Urinary bladder (tissue), 4 donors: ENCODE results near the gene SUN5. TPM values are rescaled to one million over a fixed set of nuclear protein-coding genes. Genes with fewer than 3 reads are reported as not detected.

Experiments
- DNase-seq: peaks from one replicate; pipeline ENCODE4 v3.0.0-alpha.2; 2015; ENCODE audit errors: extremely low spot score
- H3K27ac ChIP-seq: one replicate; pipeline ENCODE4 v1.5.1; 2013; ENCODE audit warnings: low read depth, mild to moderate bottlenecking, moderate library complexity
- H3K36me3 ChIP-seq: one replicate; pipeline ENCODE4 v1.6.1; 2013; ENCODE audit warnings: mild to moderate bottlenecking, moderate library complexity; ENCODE audit not compliant: insufficient read depth
- H3K4me1 ChIP-seq: one replicate; pipeline ENCODE4 v1.6.1; 2013; ENCODE audit warnings: mild to moderate bottlenecking, moderate library complexity; ENCODE audit not compliant: insufficient read depth
- H3K4me3 ChIP-seq: one replicate; pipeline ENCODE4 v1.5.1; 2013; ENCODE audit warnings: low read depth, low read length
- WGBS: extraction: QIAGEN DNeasy Blood & Tissue Kit; methylation state at CpG from one replicate; pipeline ENCODE4 v1.1.7; 2013; 5-methylcytosine and 5-hydroxymethylcytosine counted together
- polyA plus RNA-seq: library from polyadenylated mRNA; stranded (reverse); fragments of 200-250 nt; gene quantifications from one replicate; pipeline ENCODE4 v1.2.3, GENCODE V29; 2013
- total RNA-seq: library from RNA; depleted of rRNA; stranded (reverse); fragments of >200 nt; gene quantifications from one replicate; pipeline ENCODE4 v1.2.3, GENCODE V29; 2014
- donor health status: healthy with polysubstance abuse.
- donor health status: healthy.

The SUN5 gene
- total and polyA plus RNA-seq, 2 donors: not detected

DNA sequence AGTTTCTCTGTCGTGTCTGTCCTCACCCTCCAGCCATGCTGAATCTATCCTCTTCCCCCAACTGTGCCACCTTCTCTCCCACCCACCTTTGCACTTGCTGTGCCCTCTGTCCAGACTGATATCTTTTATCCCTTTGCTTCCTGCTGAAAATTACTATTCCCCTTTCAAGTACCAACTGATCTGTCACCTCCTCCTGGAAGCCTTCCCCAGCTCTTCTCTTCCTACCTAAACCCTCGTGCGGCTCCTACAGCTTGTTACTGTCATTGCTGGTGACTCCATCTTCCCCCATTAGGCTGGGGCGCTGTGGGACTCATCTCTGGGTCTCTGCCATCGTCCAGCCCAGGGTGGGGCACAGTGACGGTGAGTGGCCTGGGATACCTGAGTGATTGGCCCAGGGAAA, 28.3 kb upstream of the SUN5 start:
- 77% methylated on average over 6 of the region's 6 CpGs for WGBS
- Histone ChIP-seq H3K4me1 (no peaks in the 10 kb centered on the region), H3K27ac (no peak overlapping the region), H3K36me3 (no peaks in the 10 kb centered on the region), H3K4me3 (no peak overlapping the region)
- no peak for DNase-seq

DNA sequence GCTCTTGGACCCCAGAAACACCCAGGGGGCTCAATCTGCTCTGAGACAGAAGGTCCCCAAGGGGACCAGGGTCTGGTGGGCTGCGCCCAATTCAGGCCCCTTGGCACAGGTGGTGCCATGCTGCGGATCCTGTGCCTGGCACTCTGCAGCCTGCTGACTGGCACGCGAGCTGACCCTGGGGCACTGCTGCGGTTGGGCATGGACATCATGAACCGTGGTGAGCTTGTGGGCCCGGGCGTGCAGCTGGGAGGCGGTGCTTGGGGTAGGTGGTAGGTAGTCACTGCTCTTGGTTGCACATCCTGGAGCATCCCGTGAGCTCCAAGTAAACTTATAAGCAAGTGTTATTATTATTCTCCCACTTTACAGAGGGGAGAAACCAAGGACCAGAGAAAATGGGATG, 27.3 kb upstream of the SUN5 start, which contains the start of gene BPIFB6:
Gene BPIFB6 (plus strand): TSS at position 118 of the 400 bp plus-strand sequence. CDS start 0 bp downstream, at position 118.
- no peak for DNase-seq
- no peaks in the 10 kb centered on the region for H3K36me3 ChIP-seq
- H3K27ac ChIP-seq: no peak within 1 kb of the TSS
- 89% methylated on average over 10 of the region's 10 CpGs for WGBS
- no peak within 1 kb of the TSS for H3K4me3 ChIP-seq
- H3K4me1 ChIP-seq: no peaks in the 10 kb centered on the region

DNA sequence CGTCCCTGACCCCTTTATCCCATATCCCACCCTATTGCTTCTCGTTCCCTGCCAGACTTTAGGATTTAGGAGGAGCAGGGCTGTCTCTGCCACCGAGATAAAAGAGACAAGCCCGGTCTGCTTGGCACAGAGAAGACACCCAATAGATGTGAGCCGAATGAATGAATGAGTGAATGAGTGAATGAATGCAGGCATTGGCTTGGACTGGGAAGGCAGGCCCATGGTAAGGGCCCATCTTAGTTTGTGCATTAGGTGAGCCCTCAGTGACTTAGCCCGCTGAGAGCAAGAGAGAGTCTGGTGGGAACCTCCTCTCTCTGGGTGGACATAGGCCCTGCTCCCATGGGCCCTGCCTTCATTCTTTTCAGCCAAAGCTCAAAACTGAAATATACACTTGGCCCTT, 26.3 kb upstream of the SUN5 start:
- no peak overlapping the region for H3K27ac ChIP-seq
- DNase-seq: no peak
- H3K36me3 ChIP-seq: no peaks in the 10 kb centered on the region
- H3K4me3 ChIP-seq: no peak overlapping the region
- WGBS: 77% methylated on average over 6 of the region's 6 CpGs
- no peaks in the 10 kb centered on the region for H3K4me1 ChIP-seq

DNA sequence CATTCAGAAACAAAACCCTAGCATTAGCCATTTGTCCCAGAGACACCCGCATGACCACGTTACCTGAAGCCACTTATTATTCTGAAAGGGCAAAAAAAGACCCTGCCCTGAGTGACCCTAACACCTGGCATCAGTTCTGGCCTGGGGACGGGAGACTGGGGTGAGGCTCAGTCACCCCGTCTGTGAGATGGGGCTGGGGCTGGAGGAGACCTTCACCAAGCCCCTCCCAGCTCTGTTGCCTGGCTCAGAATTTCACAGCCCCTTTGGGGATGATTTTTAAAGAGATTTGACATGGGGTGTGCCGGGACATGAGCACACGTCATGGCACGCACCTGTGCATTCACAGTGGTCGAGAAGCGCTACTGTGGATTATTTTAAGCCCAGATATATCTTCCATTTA, 25.8 kb upstream of the SUN5 start:
- Histone ChIP-seq H3K27ac (no peak overlapping the region), H3K36me3 (no peaks in the 10 kb centered on the region), H3K4me3 (no peak overlapping the region), H3K4me1 (no peaks in the 10 kb centered on the region)
- 79% methylated on average over 9 of the region's 9 CpGs for WGBS
- no peak for DNase-seq

DNA sequence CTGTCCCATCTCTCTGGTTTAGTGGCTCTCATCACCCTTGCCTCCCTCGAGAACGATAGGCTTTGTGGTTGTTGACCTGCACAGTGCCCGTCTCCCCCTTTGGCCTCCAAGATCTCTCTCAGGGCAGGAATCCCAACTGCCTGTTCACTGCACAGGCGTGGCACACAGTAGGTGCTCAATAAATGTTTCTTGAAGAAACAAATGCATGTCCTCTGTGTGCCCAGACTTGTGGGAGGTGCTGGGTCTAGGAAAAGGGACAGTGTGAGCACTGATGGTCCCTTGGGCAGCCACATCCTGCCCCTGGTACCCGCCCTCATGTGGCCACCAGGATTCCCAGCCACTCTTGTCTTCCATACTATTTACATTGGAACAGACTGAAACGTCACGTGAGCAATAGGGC, 24.6 kb upstream of the SUN5 start:
- no peak for DNase-seq
- Histone ChIP-seq H3K27ac (no peak overlapping the region), H3K4me1 (no peaks in the 10 kb centered on the region), H3K4me3 (no peak overlapping the region), H3K36me3 (no peaks in the 10 kb centered on the region)
- 67% methylated on average over 7 of the region's 7 CpGs for WGBS

DNA sequence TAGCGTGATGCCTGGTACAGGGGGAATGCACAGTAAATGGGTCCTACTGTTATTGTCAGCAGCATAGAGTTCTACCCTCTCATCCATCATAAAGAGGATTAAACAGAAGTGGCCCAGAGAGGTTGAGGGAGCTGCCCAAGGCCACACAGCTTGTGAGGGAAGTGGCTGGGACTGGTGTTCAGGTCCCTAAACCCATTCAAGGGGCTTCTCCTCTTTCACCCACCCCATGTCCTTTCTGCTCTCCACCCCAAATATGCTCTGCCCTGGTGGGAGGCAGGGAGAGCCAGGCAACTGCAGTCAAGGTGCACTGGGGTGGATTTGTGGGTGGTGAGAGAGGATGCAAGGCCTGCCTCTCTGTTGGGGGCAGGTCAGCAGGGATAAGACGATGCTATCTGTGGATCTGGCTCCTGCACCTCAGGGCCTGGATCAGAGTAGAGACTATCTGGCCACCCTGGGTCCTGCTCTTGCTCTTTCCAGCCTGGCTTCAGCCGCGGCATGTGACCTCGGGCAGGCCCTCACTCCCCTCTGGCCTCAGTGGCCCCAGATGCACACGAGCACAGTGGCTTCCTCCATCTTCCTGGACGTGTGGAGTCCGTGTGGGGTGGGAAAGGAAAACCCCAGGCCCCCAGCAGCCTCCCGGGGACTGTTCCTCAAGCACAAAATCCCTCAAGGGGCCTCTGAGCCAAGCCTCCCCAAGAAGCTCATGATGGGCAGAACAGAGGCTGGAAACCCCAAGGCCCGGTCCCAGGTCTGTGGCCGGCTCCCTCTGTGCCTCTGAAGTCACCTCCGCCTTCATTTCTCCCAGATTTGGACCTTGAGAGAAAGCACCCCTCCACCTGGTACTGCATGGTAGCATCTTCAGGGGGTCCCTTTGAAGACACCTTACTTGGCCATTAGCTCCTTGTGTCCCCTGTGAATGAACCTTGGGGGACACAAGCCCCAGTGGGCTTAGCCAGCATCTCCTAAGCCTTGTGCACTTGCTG, 23.8 kb upstream of the SUN5 start:
- no peaks in the 10 kb centered on the region for H3K36me3 ChIP-seq
- no peak overlapping the region for H3K4me3 ChIP-seq
- H3K27ac ChIP-seq: no peak overlapping the region
- DNase-seq: no peak
- 78% methylated on average over 12 of the region's 12 CpGs for WGBS
- no peaks in the 10 kb centered on the region for H3K4me1 ChIP-seq

DNA sequence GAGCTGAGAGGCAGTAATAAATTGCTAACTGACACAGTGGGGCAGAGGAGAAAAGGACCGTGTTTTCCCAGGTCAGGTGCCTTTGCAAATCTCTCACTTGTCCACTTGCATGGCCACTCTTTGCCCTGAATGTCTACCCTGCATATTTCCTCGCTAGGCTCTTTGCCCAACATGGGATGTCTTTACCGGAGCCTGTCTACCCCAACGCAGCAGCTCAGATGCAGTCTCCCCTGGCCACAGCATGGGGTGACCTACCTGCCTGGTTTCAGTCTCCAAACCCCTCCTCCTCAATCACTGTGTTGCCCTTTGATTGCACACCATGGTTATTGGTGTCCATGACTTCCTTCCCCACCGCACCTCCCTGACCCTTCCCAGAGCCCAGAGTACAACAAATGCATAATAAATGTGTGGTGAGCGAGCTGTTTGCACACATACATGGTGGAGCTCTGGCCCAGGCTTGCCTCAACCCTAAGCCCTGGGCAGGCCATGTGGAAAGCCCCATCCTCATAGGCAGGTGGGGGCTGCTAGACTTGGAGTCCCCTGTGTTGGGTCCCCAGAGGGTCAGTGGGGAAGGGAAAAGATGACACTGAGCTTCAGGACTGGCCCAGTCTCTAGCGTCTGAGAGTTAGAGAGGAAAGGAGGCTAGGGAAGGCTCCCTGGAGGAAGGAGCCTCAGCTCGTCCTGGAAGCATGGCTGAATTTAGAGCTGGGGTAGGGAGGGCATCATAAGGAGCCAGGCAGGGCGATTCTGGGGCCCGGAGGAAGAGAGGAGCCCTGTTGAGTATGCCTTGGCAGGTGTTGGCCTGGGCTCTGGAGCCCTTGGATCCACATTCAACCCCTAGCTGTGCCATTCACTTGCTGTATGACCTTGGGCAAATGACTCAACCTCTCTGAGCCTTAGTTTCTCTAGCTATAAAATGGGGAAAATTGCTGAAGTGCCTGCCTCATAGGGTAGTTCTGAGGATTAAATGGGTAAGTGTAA, 22.8 kb upstream of the SUN5 start:
- DNase-seq: no peak
- Histone ChIP-seq H3K4me1 (no peaks in the 10 kb centered on the region), H3K4me3 (no peak overlapping the region), H3K27ac (no peak overlapping the region), H3K36me3 (no peaks in the 10 kb centered on the region)
- WGBS: 78% methylated on average over 10 of the region's 10 CpGs

DNA sequence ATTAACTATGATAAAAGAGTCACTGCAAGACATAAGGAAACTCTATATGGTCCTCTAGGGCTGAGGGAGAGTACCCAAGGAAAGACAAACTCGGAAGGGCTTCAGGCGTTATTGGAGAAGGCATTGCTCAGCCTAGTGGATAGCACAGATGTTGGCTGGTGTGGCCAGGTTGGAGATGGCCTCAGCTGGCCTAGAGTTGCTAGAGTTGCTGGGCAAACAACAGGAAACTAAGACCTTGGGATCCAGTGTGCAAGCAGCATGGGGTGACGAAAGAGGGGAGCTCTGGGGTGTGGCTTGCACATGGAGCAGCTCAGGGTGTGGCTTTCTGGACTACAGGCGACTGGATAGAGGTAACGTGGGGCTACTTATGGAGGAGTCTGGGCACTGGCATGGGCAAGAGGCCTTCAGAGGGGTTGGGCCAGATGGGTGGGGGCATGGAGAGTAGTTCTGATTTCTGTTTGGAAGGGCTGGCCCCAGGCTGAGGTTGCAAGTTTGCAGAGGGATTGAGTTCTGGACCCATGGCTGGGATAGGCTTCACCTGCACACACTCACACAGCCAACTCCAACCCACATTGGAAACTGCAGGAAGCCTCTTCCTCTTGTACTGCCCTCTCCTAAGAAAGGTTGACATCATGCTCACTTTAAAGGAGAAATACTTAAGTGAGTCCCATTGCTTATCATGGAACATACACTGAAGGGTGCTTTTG, 22.0 kb upstream of the SUN5 start:
- H3K36me3 ChIP-seq: no peaks in the 10 kb centered on the region
- 66% methylated on average over 5 of the region's 5 CpGs for WGBS
- DNase-seq: no peak
- H3K4me3 ChIP-seq: no peak overlapping the region
- H3K4me1 ChIP-seq: no peaks in the 10 kb centered on the region
- H3K27ac ChIP-seq: no peak overlapping the region

DNA sequence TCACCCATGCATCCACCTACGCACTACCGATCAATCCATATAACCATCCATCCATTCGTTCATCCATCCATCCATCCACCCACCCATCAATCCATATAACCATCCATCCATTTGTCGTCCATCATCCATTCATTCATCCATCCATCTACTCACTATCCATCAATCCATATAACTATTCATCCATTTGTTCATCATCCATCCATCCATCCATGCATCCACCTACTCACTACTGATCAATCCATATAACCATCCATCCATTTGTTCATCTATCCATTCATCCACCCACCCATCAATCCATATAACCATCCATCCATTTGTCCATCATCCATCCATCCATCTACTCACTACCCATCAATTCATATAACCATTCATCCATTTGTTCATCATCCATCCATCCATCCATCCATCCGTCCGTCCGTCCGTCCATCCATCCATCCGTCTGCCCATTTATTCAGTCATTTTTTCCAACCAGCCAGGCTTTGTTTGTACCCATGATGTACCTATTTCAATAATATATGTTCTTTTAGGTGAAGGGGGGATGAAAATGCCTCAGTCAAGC, 21.2 kb upstream of the SUN5 start:
- no peak overlapping the region for H3K27ac ChIP-seq
- 57% methylated on average over 9 of the region's 9 CpGs for WGBS
- no peaks in the 10 kb centered on the region for H3K36me3 ChIP-seq
- H3K4me1 ChIP-seq: no peaks in the 10 kb centered on the region
- no peak overlapping the region for H3K4me3 ChIP-seq
- no peak for DNase-seq

DNA sequence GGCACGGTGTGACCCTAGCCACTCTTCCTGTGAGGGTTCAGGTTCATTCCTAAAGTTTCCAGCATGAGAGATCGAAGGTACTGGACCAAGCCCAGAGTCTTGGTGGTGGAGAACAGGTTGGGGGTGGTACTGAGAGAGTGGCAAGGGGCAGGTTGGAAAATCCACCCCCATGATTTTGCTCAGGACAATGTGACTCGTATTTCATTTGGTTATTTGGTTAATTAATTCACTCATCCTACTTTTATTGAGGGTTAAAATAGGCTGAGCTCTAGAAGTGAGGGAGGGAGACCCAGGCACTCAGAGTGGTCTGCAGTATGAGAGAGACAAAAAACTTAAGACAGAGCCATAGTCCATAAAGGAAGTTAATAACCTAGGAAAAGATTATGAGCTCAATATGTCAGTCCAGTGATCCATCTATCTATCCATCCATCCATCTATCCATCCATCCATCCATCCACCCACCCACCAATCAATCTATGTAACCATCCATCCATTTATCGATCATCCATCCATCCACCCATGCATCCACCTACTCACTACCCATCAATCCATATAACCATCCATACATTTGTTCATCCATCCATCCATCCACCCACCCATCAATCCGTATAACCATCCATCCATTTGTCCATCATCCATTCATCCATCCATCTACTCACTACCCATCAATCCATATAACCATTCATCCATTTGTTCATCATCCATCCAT, 20.5 kb upstream of the SUN5 start:
- H3K4me3 ChIP-seq: no peak overlapping the region
- no peaks in the 10 kb centered on the region for H3K4me1 ChIP-seq
- no peaks in the 10 kb centered on the region for H3K36me3 ChIP-seq
- DNase-seq: no peak
- no peak overlapping the region for H3K27ac ChIP-seq
- 62% methylated on average over 5 of the region's 5 CpGs for WGBS

DNA sequence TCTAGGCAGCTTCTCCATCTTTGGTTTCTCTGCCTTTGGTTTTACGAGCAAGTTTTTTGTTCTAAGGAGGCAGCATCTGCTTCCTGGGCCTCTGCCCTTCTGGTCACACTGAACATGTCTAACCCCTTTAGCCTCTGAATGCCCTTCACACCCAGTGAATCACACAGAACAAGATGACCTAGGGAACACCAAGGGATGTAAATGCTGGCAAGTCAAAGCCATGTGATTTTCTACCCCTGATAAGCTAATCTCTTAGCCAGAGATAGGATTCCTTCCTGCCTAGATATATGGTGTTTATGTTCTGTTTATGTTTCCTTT, 20.0 kb upstream of the SUN5 start:
- no peaks in the 10 kb centered on the region for H3K4me1 ChIP-seq
- 33% methylated on average over 1 of the region's 1 CpG for WGBS
- no peak overlapping the region for H3K4me3 ChIP-seq
- H3K36me3 ChIP-seq: no peaks in the 10 kb centered on the region
- no peak for DNase-seq
- H3K27ac ChIP-seq: no peak overlapping the region

DNA sequence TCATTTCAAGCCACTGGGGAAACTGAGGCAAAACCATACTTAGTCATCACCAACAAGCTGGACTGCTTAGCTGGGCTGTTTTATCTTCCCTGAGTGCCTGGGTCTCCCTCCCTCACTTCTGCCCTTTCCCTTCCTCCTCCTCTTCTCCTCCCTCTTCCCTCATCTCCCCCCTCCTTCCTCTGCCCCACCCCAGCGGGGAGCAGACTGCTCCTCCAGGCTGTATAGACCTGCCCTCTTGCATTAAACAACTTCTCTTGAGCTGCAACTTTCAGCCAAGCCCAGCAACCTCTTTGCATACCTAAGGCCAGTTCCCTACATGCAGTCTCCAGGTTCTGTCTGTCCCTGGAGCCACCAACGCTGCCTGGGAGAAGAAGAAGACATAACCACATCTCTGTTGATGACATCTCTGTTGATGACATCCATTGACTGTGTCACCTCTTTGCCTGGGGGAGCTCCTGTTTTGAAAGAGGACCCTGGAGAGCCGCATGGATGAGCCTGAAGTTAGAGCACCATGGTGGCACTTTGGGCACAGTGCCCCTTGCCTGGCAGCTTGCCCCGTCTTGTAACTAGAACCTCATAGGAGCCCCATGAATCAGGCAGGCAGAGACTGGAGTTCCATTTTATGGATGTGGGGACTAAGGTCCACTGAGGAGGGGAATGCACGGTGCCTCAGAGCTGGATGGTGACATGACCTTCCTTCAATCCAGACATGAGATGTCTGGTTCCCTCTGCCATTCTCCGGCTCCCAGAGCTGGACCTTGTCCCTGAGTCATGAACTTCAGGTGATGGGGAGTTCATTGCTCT, 19.4 kb upstream of the SUN5 start:
- WGBS: 66% methylated on average over 6 of the region's 6 CpGs
- DNase-seq: no peak
- no peaks in the 10 kb centered on the region for H3K4me1 ChIP-seq

More for the DNA sequence above, 19.4 kb upstream of the SUN5 start:
- Histone ChIP-seq H3K36me3 (no peaks in the 10 kb centered on the region), H3K4me3 (no peak overlapping the region), H3K27ac (no peak overlapping the region)
